HUES48 (cell line): ENCODE data around the gene CST3.

ENCODE experiments used
- H3K27ac ChIP-seq: one replicate; pipeline ENCODE4 v1.7.0; 2013; ENCODE audit warnings: low read depth, low read length, inconsistent platforms
- H3K27me3 ChIP-seq: 2 replicates; pipeline ENCODE4 v1.6.1; 2013; ENCODE audit warnings: mild to moderate bottlenecking, low read length; ENCODE audit not compliant: control insufficient read depth, insufficient read depth
- H3K36me3 ChIP-seq: 2 replicates; pipeline ENCODE4 v1.6.1; 2013; ENCODE audit warnings: low read length; ENCODE audit not compliant: control insufficient read depth, insufficient read depth
- H3K4me1 ChIP-seq: 2 replicates; pipeline ENCODE4 v1.6.1; 2013; ENCODE audit warnings: mild to moderate bottlenecking, low read length; ENCODE audit not compliant: control insufficient read depth, insufficient read depth
- H3K4me3 ChIP-seq: 2 replicates; pipeline ENCODE4 v1.5.1; 2013; ENCODE audit warnings: mild to moderate bottlenecking, low read depth, low read length
- H3K9ac ChIP-seq: 2 replicates; pipeline ENCODE4 v1.6.1; 2013; ENCODE audit warnings: mild to moderate bottlenecking, low read depth, low read length, moderate library complexity
- H3K9me3 ChIP-seq: 2 replicates; pipeline ENCODE4 v1.6.1; 2013; ENCODE audit warnings: low read length; ENCODE audit not compliant: control insufficient read depth, insufficient read depth

CST3 gene

GRCh38 chr20:23609486-23610109, 28.2 kb downstream of the CST3 start:
- H3K27me3 ChIP-seq, result no peaks in the 10 kb centered on the region

GRCh38 chr20:23608251-23608846, 29.4 kb downstream of the CST3 start:
- Histone ChIP-seq H3K27me3 (no peaks in the 10 kb centered on the region), H3K36me3 (no peaks in the 10 kb centered on the region), H3K4me1 (peaks cover 8% of the 10 kb centered on the region), H3K9me3 (no peaks in the 10 kb centered on the region), H3K9ac (no peak overlapping the region), H3K4me3 (no peak overlapping the region), H3K27ac (no peak overlapping the region)

More at GRCh38 chr20:23609486-23610109, 28.2 kb downstream of the CST3 start:
- peaks cover 8% of the 10 kb centered on the region for H3K4me1 ChIP-seq
- no peaks in the 10 kb centered on the region for H3K36me3 ChIP-seq
- no peak overlapping the region for H3K27ac ChIP-seq
- H3K4me3 ChIP-seq, result no peak overlapping the region
- no peak overlapping the region for H3K9ac ChIP-seq
- H3K9me3 ChIP-seq, result no peaks in the 10 kb centered on the region

- H3K9ac ChIP-seq, result no peak overlapping the region
- no peaks in the 10 kb centered on the region for H3K27me3 ChIP-seq
Observed at GRCh38 chr20:23607497-23608245, 30.1 kb downstream of the CST3 start.

GRCh38 chr20:23606652-23607049, 31.1 kb downstream of the CST3 start:
- Histone ChIP-seq H3K4me3 (no peak overlapping the region), H3K27me3 (no peaks in the 10 kb centered on the region), H3K9ac (no peak overlapping the region), H3K4me1 (peaks cover 8% of the 10 kb centered on the region), H3K27ac (no peak overlapping the region), H3K9me3 (no peaks in the 10 kb centered on the region), H3K36me3 (no peaks in the 10 kb centered on the region)

More at GRCh38 chr20:23607497-23608245, 30.1 kb downstream of the CST3 start:
- Histone ChIP-seq H3K36me3 (no peaks in the 10 kb centered on the region), H3K9me3 (no peaks in the 10 kb centered on the region), H3K4me1 (peaks cover 8% of the 10 kb centered on the region), H3K4me3 (no peak overlapping the region), H3K27ac (no peak overlapping the region)

GRCh38 chr20:23605867-23606651, 31.7 kb downstream of the CST3 start, which contains the start of gene CST9:
Gene CST9 (minus strand): TSS chr20:23605917. CDS start chr20:23605864, 53 bp downstream.
- peaks cover 8% of the 10 kb centered on the region for H3K4me1 ChIP-seq
- no peaks in the 10 kb centered on the region for H3K9me3 ChIP-seq

GRCh38 chr20:23604306-23604705, 33.4 kb downstream of the CST3 start:
- Histone ChIP-seq H3K9me3 (no peaks in the 10 kb centered on the region), H3K27me3 (no peaks in the 10 kb centered on the region)

More at GRCh38 chr20:23605867-23606651, 31.7 kb downstream of the CST3 start, which contains the start of gene CST9:
- Histone ChIP-seq H3K9ac (no peak within 1 kb of the TSS), H3K4me3 (no peak within 1 kb of the TSS), H3K27me3 (no peaks in the 10 kb centered on the region), H3K36me3 (no peaks in the 10 kb centered on the region), H3K27ac (no peak within 1 kb of the TSS)

GRCh38 chr20:23603321-23603720, 34.4 kb downstream of the CST3 start:
- H3K9me3 ChIP-seq, result no peaks in the 10 kb centered on the region
- H3K27me3 ChIP-seq, result no peaks in the 10 kb centered on the region
- no peaks in the 10 kb centered on the region for H3K36me3 ChIP-seq
- no peak overlapping the region for H3K27ac ChIP-seq
- no peak overlapping the region for H3K9ac ChIP-seq
- H3K4me1 ChIP-seq, result peaks cover 5% of the 10 kb centered on the region; the same call in 1 of the 2 replicates
- H3K4me3 ChIP-seq, result no peak overlapping the region

More at GRCh38 chr20:23604306-23604705, 33.4 kb downstream of the CST3 start:
- Histone ChIP-seq H3K4me1 (peaks cover 5% of the 10 kb centered on the region), H3K4me3 (no peak overlapping the region), H3K9ac (no peak overlapping the region), H3K27ac (no peak overlapping the region), H3K36me3 (no peaks in the 10 kb centered on the region)

- H3K27ac ChIP-seq, result no peak overlapping the region
- no peaks in the 10 kb centered on the region for H3K36me3 ChIP-seq
- H3K4me1 ChIP-seq, result peaks cover 5% of the 10 kb centered on the region; the same call in 1 of the 2 replicates
- no peaks in the 10 kb centered on the region for H3K27me3 ChIP-seq
- no peak overlapping the region for H3K9ac ChIP-seq
- no peaks in the 10 kb centered on the region for H3K9me3 ChIP-seq
- no peak overlapping the region for H3K4me3 ChIP-seq
Observed at GRCh38 chr20:23602699-23603098, 35.1 kb downstream of the CST3 start.

- Histone ChIP-seq H3K27me3 (no peaks in the 10 kb centered on the region), H3K9ac (no peak overlapping the region), H3K36me3 (no peaks in the 10 kb centered on the region), H3K4me1 (peaks cover 5% of the 10 kb centered on the region; the same call in 1 of the 2 replicates), H3K27ac (no peak overlapping the region), H3K9me3 (no peaks in the 10 kb centered on the region), H3K4me3 (no peak overlapping the region)
Observed at GRCh38 chr20:23602241-23602640, 35.5 kb downstream of the CST3 start.

GRCh38 chr20:23601715-23602114, 36.0 kb downstream of the CST3 start:
- H3K9me3 ChIP-seq, result no peaks in the 10 kb centered on the region

More at GRCh38 chr20:23601715-23602114, 36.0 kb downstream of the CST3 start:
- no peaks in the 10 kb centered on the region for H3K27me3 ChIP-seq
- no peak overlapping the region for H3K9ac ChIP-seq
- no peaks in the 10 kb centered on the region for H3K36me3 ChIP-seq
- H3K27ac ChIP-seq, result no peak overlapping the region
- H3K4me1 ChIP-seq, result peaks cover 5% of the 10 kb centered on the region; the same call in 1 of the 2 replicates
- no peak overlapping the region for H3K4me3 ChIP-seq
